ENCODE data around the gene PPIP5K1. TPM values are rescaled to one million over a fixed set of nuclear protein-coding genes. Genes with fewer than 3 reads are reported as not detected.

Gene PPIP5K1
- total RNA-seq, 1 experiment from 2014 or later: 62.4 TPM

DNA sequence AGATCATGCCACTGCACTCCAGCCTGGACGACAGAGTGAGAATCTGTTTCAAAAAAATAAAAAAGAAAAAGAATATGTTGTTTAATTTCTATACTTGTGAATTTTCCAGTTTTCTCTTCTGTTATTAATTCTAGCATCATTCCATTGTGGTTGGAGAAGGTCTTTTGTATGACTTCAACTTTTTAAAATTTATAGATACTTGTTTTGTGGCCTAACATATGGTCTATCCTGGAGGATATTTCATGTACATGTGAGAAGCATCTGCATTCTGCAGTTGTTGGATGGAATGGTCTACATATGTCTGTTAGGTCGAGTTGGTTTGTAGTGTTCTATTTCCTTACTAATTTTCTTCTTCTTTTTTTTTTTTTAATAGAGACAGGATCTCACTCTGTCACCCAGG, 37.0 kb downstream of the PPIP5K1 start (continued):
- TF ChIP-seq, protein P1, sequence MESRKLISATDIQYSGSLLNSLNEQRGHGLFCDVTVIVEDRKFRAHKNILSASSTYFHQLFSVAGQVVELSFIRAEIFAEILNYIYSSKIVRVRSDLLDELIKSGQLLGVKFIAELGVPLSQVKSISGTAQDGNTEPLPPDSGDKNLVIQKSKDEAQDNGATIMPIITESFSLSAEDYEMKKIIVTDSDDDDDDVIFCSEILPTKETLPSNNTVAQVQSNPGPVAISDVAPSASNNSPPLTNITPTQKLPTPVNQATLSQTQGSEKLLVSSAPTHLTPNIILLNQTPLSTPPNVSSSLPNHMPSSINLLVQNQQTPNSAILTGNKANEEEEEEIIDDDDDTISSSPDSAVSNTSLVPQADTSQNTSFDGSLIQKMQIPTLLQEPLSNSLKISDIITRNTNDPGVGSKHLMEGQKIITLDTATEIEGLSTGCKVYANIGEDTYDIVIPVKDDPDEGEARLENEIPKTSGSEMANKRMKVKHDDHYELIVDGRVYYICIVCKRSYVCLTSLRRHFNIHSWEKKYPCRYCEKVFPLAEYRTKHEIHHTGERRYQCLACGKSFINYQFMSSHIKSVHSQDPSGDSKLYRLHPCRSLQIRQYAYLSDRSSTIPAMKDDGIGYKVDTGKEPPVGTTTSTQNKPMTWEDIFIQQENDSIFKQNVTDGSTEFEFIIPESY (IDR thresholded peaks at IDR 0.05; ENCODE audit: extremely low read depth, insufficient replicate concordance, low read length): no peak
- no peak for TF ChIP-seq RAD21 (IDR thresholded peaks at IDR 0.05; ENCODE audit: low read depth)

DNA sequence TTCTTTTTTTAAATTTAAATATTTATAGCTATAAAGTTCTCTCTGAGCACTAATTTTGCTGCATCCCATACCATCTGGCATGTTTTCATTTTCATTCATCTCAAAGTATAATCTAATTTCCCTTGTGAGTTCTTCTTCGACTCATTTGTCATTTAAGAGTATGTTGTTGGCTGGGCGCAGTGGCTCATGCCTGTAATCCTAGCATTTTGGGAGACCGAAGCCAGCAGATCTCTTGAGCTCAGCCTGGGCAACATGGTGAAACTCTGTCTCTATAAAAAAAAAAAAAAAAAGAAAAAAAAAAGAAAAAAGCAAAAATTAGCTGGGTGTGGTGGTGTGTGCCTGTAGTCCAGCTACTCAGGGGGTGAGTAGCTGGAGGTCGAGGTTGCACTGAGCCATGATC, 37.8 kb downstream of the PPIP5K1 start:
- Histone ChIP-seq H3K4me2 (ENCODE audit: low read length) (no peak overlapping the region), H3K36me3 (ENCODE audit: control insufficient read depth in 1 of 2, insufficient read depth in 2 of 2, low read length in 2 of 2) (peaks cover 3 to 6% of the 10 kb centered on the region in 2 experiments; a peak in 2 of 4 replicates), H2AFZ (ENCODE audit: low read depth, low read length, poor library complexity, severe bottlenecking) (no peak overlapping the region), H4K20me1 (ENCODE audit: insufficient read depth) (no peaks in the 10 kb centered on the region), H3K9me2 (ENCODE audit: insufficient read depth) (no peaks in the 10 kb centered on the region), H3K79me2 (ENCODE audit: insufficient read depth, low read length) (no peaks in the 10 kb centered on the region), H3K27me3 (ENCODE audit: insufficient read depth, low read length) (no peaks in the 10 kb centered on the region), H3K9ac (ENCODE audit: low read length) (no peak overlapping the region), H3K4me1 (ENCODE audit: control insufficient read depth in 1 of 2, insufficient read depth in 2 of 2, low read length in 2 of 2) (no peaks in the 10 kb centered on the region), H3K27ac (ENCODE audit: low read depth, low read length) (no peak overlapping the region), H3K4me3 (replicated peaks in 1 of 2; ENCODE audit: low read depth in 1 of 2, low read length in 2 of 2) (no peak overlapping the region), H3K9me3 (ENCODE audit: control insufficient read depth in 1 of 2, insufficient read depth in 1 of 2, low read depth in 1 of 2, low read length in 2 of 2) (no peaks in the 10 kb centered on the region)
- DNase-seq (ENCODE audit: low read depth, low spot score): no peak
- ChIA-PET CTCF (no interaction called here), RAD21 (ENCODE audit: low non-redundant PET in 1 of 2, low total read pairs in 2 of 2, uncharacterized antibody in 2 of 2, unreplicated experiment in 2 of 2) (no interaction called here), POLR2A (interaction anchor here (1.2 kb wide), 1 partner anchor 10 kb away, joined by 3 read pairs; no protein-coding TSS in a partner anchor)
- intact Hi-C loops (cut with micrococcal nuclease): no loop called here
- no peak for ATAC-seq
- TF ChIP-seq TCF7L2 (IDR thresholded peaks at IDR 0.05; ENCODE audit: borderline replicate concordance, extremely low read depth, insufficient read depth, insufficient read length): no peak
- TF ChIP-seq, protein P1 (IDR thresholded peaks at IDR 0.05; ENCODE audit: extremely low read depth, insufficient replicate concordance, low read length): no peak
- no peak for TF ChIP-seq RAD21 (IDR thresholded peaks at IDR 0.05; ENCODE audit: low read depth)
- TF ChIP-seq JUND (IDR thresholded peaks at IDR 0.05): no peak
- no peak for TF ChIP-seq ZNF274 (IDR thresholded peaks at IDR 0.05; ENCODE audit: low read depth, low read length)
- no peak for TF ChIP-seq EZH2 (IDR thresholded peaks at IDR 0.05)
- no peak for TF ChIP-seq YY1 (IDR thresholded peaks at IDR 0.05; ENCODE audit: extremely low read depth, insufficient replicate concordance, low read depth, low read length)
- no peak for TF ChIP-seq SIN3A (IDR thresholded peaks at IDR 0.05; ENCODE audit: low read depth)
- no TSS peak for BruUV-seq (replicated peaks)
